Ramos (cell line): Measurements from ENCODE around the gene PNLIPRP2.

Experiments used
- in situ Hi-C: fragments of 300-500 bp; cut with MboI; formaldehyde crosslinking; loops from one replicate; pipeline ENCODE4 v1.14.3; 2022; ENCODE audit warnings: low sequenced_read_pairs; ENCODE audit not compliant: unreplicated experiment

Gene PNLIPRP2

DNA sequence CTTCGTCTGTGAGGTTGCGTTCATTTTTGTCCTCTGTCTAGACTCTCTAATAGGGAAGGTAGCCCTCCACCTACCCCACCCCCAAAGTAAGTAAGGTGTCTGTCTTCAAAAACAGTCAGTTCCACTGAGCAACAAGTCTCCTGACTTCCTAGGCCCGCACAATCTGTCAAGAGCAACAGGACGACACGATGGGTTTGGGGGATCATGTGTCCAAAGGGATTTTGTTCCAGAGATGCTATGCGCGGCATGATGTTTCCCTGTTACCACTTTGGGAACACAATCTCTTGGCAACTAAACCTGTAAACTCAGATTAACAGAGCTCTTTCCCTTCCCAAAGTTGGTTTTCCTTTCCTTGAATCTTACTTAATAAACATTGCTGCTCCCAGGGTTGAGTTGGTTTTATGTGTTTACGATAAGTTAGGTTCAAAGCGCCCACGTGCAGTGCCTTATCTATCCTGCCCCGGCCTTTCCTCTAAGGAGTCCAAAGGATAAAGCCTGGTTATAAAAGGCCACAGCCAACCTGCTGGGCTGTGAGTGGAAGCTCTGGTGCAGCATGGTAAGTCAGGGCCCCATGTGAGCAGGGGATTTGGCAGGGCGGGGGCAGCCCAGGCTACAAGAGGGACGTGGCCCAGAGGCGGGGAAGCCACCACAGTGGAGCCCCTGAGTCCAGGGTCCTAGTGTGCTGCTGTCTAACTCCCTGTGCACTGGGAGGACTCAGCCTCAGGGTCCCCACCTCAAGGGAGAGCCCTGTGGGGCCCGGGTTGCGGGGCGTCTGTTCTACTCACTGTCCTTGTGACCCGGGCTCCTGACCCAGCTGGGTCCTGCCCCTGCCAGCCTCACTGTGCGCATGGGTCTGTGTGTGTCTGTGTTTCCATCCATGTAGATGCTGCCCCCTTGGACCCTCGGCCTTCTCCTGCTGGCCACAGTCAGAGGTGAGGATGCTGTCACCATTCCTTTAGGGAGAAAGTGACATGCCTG is at the start of gene PNLIPRP2:
TSS of gene PNLIPRP2 (plus strand) at position 531 of the 978 bp plus-strand sequence.
- in situ Hi-C loops: no loop called here

DNA sequence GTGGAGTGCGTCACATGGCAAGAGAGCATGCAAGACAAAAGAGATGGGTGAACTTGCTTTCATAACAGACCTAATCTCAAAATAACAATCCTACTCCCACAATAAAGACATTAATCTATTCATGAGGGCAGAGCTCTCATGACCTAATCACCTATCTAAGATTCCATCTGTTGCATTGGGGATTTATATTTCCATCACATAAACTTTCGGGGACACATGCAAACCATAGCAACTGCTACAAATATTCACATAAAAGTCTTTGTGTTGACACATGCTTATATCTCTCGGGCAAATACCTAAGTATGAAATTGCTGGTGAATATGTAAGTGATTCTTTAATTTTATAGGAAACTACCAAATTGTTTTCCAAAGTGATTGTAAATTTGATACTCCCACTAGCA is 46.0 kb upstream of the PNLIPRP2 start:
- in situ Hi-C loops: no loop called here

DNA sequence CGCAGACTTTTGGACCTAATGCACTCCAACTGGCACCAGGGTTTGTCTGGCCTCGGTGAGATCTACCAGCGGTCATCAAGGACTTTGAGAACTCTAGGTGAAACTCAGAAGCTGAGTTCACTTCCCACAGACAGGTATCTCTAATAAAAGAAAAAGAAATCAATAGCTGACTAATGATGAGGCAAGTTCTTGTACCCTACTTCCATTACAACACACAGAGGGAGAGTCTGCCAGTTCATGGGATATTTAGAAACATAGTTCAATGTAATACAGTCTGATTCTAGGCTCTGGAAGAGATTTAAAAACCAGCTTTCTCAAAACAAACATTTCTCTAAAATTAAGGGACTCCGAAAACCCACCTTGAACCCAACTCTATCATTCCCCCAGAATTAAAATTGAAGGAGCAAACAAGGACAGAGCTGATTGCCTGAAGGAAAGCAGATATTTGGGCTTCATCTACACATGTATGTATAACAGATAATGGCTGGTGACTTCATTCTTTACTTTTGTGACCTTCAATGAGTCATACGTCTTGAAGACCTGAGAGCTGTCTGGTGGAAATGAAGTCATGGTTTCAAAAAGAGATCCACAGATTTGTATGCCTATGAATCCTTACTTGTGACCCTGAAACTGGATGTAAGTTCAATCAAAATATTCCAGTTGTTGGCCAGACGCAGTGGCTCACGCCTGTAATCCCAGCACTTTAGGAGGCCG is 32.7 kb upstream of the PNLIPRP2 start:
- in situ Hi-C loops: no loop called here

DNA sequence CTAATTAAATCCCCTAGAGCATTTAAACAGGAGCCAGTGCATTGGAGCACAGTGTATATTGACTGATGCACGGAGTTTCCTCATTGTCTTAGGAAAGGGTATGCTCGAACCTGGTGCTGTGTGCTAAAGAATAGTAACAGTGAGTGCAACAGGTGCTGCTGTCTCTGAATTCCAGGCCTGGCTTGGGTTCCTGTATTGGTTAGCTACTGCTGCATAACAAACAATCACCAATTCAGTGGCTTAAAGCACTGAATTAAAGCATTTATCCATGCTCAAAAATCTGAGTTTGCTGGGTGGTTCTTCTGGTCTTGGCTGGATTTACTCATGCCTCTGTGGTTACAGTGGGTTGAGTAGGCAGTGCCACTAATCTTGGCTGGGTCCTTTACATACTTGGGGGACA is 31.8 kb upstream of the PNLIPRP2 start:
- in situ Hi-C loops: no loop called here

DNA sequence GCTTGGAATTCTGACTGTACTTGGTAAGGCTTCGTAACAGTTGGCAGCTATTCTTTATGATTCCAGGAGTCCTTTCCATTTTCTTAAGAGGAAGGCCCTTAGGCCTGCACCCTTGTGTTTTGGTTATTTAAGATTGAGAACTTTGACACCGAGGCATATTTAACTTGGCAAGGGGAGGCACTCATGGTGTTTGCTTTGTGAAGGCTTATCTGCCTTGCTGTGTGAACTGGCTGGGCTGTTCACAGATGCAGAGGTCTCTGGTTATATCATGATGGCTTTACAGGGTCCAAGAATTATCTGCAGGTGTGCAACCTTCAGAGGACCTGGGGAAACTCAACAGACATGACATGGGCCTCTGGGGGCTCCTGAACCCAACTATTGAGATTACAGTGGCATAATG is 30.8 kb upstream of the PNLIPRP2 start:
- in situ Hi-C loops: no loop called here

DNA sequence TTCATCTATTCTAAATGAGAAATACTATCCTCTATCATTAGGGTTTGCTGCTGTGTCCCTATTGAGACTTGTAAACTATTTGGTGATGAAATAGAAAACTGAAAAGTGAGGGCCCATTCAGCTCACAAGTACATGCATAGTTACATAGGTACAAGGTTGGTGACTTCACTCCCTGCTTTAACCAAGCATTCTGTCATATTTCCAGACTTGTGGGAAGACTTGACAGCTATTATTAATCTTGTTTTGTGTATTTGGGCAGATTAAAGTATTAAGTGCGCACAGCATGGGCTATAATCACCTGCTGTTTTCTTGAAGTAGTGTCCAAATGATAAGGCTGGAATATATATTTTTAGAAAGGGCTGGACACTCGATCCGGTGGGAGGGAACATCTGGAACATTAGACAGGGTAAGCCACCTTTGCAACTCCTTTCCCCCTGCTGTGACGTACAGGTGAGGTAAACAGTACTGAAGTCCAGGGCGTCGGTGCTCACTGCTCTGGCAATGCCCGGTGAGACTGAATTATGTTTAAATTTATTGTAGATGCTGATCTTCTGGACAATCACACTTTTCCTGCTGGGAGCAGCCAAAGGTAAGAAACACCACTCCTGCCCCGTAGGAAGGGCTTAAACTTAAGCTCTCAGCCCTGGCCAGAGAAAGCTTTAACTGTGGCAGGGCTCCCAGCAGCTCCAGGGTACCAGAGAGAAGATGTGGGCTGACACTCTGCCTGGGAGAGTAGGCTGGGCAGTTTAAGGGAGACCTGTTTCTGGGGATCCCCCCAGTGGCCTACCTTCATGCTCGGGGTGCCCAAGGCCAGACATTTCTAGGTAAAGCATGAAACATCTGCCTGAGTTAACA is 29.9 kb upstream of the PNLIPRP2 start, which contains the start of gene PNLIPRP1:
TSS of gene PNLIPRP1 (plus strand) at position 370 of the 855 bp plus-strand sequence. CDS start at position 541, 171 bp downstream.
- in situ Hi-C loops: no loop called here

DNA sequence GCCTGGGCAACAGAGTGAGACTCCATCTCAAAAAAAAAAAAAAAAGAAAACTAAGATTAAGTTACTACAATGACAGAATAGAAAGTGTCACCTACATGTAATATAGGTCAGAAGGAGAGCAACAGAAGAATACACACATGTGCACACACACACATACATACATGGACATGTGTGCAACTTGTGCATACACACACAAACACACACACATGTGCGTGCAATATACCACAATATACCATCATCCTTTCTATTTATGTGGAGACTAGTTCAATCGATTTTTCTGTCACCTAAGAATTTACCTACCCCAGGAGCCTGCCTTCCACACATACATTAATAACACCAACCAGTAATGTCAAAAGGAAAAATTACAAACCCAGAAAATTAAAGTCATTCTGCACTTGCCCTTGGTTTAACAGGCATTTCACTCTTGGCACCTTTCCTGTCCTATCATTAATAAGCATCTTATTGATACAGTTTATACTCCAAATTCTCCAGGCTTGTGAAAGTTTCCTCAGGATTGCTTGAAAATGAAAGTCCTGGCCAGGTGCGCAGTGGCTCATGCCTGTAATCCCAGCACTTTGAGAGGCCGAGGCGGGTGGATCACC is 27.5 kb upstream of the PNLIPRP2 start:
- in situ Hi-C loops: no loop called here

DNA sequence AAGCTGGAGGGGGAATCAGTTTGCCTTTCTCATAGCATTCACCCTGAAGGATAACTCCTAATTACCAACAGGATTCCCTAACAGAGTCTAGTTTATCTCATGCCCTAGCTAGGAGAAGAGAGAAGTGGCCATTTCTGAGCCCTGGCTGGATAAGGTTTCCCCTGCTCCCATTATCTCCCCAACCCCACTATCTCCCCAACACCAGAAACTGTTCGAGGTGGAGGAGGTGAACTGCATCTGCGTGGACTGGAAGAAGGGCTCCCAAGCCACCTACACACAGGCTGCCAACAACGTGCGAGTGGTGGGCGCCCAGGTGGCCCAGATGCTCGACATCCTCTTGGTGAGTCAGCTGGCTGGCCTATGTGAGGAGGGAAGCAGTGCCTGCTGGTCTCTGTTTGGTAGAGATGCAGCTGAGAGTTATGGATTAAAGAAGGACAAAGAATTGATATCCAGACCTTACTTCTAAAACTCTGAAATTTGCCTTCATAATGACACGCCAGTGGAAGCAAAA is 26.2 kb upstream of the PNLIPRP2 start:
- in situ Hi-C loops: no loop called here

DNA sequence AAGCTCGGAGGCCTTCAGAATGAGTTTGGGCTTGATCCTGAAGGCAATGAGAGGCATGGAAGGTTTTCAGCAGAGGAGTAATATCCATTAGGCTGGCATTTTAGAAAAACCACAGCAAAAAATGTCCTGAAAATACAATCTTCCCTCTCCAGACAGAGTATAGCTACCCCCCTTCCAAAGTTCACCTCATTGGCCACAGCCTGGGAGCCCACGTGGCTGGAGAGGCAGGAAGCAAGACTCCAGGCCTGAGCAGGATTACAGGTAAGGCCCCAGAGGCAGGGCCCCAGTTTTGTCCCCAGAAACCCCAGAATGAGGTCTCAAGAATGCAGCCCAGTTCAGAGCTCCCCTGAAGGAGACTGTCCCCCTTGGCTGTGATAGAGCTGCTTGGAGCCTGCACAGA is 24.7 kb upstream of the PNLIPRP2 start:
- in situ Hi-C loops: no loop called here

DNA sequence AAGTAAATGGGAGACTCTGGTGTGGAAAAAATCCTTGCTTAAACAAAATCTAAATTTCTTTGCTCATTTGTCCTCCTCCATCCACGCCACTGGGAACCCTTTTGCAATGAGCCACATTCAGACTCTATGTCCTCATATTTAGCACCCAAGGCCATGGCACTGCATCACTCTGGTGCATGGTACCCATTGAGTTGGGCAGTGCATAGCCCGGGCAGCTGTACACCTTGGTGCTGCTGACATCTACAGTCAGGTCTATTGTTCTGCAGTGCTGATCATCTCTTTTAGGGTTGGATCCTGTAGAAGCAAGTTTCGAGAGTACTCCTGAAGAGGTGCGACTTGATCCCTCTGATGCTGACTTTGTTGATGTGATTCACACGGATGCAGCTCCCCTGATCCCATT is 23.2 kb upstream of the PNLIPRP2 start:
- in situ Hi-C loops: no loop called here

DNA sequence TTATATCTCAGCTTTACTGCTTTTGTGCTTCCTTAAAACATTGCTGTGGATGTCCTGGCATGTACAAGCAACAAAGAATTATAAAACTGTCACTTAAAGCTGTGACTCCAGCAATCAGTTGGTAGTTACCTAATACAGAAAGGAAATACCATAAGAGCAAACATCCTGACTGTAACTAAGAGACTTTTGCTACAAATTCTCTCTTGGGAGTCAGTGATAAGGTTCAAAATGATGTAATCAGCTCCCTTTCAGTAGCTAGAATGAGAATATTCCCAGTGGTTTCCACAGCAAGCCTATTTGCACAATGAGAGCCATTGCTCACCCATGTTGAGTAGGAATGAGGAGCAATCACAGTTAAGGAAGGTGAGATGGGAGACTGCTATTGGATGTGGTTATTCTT is 22.4 kb upstream of the PNLIPRP2 start:
- in situ Hi-C loops: no loop called here

DNA sequence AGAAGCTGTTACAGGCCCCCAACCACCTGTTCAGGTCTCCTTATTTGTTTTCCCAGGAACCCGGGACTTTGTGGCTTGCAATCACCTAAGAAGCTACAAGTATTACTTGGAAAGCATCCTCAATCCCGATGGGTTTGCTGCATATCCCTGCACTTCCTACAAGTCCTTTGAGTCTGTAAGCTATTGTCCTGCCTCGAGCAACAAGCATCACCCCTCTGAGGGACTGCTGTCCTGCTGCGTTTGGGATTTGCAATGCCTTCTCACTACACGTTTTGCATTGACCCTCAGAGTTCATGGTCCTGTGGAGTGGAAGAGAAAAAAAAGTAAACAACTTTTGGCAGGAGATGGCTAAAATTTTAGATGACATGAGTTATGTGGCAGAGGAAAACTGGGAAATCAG is 20.8 kb upstream of the PNLIPRP2 start:
- in situ Hi-C loops: no loop called here

DNA sequence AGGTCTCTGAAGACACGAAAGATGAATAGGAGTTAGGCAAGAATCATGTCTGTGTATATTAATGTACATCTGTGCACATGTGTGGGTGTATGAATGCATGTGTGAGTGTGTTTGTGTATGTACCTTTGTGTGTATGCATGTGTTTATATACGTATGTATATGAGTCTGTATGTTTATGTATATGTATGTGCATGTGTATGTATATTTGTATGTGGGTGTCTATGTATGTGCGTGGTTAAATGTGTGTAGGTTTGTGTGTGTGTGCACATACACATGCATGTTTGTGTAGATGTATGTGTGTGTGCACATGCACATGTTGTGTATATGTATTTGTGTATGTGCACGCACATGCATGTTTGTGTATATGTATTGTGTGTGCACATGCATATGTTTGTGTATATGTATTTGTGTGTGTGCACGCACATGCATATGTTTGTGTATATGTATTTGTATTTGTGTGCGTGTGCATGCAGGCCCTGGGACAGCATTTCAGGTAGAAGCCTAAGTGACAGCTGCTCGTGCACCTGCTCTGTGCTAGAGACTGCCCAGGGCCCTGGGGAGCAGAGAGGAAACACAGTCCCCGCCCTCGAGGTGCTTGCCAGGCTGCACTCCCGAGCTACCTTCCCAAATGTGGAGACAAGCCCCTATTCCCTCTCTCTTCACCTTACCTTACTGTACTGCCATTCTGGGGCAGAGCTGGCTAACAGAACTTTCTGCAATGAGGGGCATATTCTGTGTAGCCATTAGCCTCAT is 17.9 kb upstream of the PNLIPRP2 start:
- in situ Hi-C loops: no loop called here

DNA sequence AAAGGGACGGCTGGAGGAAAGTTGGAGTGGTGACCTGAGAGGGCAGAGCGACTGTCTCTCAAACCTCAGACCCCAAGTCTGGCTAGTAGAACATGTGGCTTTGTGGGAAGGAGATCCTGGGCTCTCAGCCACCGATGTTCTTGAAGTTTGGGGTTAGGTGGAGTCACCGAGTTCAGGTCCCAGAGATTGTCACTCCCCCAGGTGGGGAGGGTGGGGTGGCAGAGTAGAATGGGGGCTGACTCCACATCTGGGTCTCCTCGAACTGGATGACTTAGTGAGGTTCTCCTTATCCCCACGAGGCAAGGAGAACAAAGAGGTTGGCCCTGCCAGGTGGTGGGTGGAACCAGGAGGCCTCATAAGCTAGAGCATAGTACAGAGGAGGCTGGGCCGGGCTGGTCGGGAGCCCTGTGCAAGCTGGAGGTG is 14.7 kb upstream of the PNLIPRP2 start:
- in situ Hi-C loops: no loop called here

DNA sequence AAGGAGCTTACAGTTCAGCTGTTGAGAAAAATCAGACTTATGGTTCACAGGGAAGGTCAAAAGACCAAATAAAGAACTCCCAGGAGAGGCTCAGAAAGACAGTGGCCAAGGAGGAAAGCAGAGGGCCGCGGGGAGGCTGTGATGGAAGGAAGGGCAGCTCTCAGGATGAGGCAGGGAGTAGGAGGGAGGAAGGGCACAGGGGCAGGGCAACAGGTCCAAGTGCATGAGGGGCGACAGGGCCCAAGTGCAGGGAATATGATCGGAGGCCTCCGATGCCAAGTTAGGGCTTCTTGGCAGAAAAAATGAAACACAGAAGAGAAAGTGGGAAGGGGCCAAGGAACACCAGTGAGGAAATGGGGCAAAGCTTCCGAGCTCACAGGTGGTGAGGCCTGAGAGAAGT is 13.4 kb upstream of the PNLIPRP2 start:
- in situ Hi-C loops: no loop called here

DNA sequence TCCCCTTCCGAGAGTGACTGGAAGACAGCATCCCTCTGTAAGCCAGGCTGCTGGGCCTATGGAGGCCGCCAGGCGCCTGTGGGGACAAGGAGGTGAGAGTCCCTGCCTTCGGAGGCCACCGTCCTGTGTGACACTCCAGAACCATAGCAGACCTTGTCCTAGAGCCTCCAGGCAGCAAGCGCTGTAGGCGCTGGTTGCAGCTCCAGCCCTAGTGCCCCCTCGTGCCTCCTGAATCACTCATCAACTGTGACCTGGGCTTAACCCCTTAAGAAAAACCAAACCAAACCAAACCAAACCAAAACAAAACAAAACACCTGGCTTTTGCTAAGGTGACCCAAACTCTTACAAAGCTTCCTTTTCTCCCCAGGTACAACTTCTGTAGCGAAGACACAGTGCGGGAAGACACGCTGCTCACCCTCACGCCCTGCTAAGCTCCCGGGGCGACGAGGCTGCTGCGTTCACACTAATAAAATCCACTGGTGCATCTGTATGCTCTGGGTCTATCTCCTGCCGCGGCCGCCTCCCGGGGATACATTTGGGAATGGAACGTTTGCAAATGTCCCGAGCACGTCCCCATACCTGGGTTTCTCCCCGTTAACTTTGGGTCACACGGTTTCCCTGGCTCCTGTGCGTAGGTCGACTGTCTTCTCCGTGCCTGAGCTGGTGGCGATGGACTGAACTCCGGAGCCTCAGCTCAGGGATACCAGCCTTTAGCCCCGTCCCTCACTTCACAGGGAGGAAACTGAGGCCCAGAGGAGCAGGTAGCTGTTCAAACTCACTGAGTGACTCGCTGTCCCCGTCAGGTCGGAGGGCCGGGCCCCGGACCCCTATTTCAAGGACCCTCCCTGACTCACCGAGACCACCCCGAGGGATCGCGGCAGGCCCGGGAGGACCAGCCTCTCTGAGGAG is 11.8 kb upstream of the PNLIPRP2 start:
- in situ Hi-C loops: no loop called here

DNA sequence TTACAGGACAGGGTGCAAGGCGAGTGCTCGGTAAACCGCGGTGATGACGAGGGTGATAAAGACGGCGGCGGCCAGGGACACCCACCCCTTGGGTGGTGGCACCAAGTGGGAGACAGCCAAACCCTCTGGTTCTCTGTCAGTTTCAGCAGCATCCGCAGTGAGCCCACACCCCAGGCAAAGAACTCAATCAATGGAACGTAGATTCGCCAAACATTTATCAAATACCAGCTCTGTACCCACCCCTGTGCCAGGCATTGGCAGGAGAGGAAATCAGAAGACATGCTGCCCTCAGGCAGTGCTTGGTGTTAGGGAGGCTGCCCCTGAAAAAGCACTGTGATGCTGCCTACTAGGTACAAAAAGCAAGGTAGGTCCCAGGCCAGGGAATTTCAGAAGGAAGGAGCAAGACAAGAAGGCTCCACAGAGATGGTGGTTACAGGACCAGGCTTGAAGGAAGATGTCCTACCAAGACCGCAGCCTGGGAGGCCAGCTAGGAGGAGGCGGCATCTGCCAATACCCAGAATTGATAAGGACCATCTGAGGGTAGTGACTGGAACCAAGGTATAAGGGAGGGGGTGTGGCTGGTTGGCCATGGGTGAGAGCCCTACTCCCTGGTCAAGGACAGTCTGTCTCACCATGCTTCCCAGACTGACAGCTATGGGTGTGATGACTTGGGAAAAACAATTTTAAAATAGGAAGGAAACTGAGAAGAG is 10.2 kb upstream of the PNLIPRP2 start:
- in situ Hi-C loops: no loop called here
